ENCODE measurements around the gene SERPINB1.
A peak's percentile ranks its signal among the peaks of the same experiment; 100 is the strongest.

Gene SERPINB1

GRCh38 chr6:2844008-2844407, 2.3 kb upstream of the SERPINB1 start:
- DNase-seq, result no peak

- no peak for DNase-seq
Observed at GRCh38 chr6:2843138-2843740, 1.6 kb upstream of the SERPINB1 start.

DNA sequence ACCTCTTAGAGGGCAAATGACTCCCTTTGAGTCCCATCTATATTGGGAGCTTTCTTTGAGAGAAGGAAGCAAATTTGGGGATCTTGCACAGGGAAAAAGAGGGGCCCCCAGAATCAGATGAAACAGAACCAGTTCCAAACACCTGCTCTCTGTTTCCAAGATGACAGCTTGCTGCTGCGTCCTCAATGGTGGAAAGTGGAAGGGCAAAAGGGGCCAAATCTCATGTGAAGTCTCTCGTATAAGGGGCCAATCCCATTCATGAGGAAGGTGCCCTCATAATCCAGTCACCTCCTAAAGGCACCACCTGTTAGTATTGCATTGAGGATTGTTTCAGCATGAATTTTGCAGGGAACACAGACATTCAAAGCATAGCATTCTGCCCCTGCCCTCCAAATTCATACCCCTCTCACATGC, 483 bp upstream of the SERPINB1 start:
- no peak for DNase-seq

GRCh38 chr6:2840749-2841061, 958 bp downstream of the SERPINB1 start:
- DNase-seq, result no peak

DNA sequence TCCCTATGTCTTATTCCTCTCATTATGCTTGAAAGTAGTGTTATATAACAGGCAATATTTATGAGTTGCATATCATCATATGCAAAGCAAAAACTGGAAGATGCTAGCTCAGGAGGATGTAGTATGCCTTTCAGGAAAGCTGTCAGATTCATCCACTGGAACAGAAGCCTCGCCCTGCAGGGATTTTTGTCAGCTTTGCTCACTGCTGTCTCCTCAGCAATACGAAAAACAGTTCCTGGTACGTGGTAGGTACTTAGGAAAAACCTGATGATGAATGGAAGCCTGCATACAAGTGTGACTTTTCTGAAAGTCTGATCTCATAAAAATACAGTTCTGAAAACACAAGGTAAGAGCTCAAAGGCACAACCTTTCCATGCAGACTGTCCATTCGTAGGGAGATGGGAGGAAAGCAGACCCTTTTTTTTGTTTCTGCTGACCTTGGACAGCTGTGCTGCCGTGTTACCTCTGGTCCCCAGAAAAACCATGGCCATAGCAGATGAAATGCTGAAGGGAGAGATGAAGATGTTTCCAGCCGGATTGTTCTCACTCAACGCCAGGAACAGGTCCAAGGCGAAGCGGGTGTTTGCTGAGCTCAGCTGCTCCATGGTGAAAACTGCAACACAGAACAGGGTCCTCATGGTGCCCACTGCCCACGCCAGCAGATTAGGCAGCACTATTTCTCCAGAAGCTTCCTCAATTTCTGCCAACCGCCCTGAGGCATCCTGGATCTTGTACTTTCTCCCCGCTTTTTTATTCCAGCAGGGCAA, 1.5 kb downstream of the SERPINB1 start:
- DNase-seq, result no peak

DNA sequence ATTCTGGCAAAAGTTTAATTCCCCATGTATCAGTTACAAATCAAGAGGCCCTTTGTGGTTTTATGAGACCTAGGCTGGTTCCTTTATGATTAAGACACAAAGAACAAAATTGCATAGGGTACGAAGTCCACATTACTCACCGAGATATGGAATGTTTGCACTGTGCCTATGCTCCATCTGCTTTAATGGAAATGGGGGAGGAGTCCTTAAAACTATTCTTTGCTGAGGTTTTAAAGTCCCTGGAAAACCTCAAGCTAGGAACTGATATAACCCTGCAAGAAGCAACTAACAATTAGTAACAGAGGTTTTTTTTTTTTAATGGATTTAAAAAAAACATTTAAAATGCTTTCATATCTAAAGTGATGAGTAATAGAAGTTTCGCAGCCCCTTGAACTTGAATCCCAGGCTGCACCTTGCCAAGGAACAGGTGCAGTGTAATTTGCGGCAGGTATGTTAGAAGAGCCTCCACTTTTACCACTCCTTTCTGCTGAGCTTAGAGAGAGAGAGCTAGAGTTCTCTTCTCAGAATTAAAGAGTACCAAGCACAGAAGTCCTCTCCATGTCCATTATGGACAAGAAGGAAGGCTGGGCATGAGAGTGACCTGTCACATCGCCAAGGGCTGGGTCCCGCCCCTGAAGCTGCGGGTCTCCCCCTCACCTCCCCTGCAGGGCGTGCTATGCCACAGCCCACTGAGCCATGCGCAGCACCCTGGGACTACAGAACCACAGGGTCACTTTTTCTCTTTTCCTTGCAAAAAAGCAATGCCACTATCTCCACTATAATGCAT, 2.3 kb downstream of the SERPINB1 start:
- peak; percentile 46 for DNase-seq

DNA sequence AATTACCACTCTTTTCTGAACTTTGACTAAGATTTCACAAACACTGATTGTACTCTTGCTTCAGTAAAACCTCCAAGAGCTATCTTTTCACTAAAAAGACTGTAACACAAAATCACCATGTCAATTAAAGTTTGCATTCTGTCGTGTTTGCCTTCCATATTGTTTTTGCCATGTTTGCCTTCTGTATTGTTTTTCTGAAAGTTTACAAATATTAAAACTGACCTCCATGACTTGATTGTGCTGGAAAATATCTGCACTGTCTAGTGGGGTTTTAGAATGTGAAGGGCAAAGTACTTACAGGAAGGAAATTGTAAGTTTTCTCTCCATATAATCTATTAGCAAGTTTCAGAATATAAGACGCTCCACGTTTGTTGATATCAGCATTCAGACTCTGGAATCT, 3.4 kb downstream of the SERPINB1 start:
- no peak for DNase-seq

DNA sequence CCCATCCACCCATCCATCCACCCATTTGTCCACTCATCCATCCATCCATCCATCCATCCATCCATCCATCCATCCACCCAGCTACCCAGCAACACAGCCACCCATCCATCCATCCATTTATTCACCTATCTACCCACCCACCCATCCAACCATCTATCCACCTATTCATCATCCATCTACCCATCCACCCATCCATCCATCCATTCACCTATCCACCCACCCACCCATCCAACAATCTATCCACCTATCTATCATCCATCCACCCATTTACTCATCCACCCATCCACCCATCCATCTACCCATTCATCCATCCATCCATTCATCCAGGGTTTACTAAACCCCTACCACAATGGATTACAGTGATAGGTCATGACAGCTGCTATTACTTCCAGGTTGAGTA, 7.4 kb downstream of the SERPINB1 start:
- no peak for DNase-seq

DNA sequence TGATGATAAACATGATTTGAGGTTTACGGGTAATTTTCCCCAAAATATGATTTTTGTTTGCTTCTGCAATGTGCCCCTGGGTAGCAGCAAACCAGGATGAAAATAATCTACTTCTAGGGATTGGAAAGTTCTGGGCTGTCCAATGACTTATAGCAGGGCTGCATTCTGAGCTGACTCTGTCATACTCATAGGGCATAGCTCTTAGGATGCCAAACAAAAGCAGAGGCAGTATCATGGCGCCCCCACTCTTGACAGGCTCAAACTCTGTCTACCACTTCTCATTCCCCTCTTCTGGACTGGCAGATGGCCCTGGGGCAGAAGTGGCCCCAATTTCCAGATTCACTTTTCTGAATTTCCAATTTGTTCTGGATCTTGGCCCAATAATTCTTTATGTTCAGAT, 10.3 kb downstream of the SERPINB1 start:
- DNase-seq, result no peak

GRCh38 chr6:2830183-2830582, 11.5 kb downstream of the SERPINB1 start:
- no peak for DNase-seq

GRCh38 chr6:2829253-2829652, 12.4 kb downstream of the SERPINB1 start:
- DNase-seq, result no peak

DNA sequence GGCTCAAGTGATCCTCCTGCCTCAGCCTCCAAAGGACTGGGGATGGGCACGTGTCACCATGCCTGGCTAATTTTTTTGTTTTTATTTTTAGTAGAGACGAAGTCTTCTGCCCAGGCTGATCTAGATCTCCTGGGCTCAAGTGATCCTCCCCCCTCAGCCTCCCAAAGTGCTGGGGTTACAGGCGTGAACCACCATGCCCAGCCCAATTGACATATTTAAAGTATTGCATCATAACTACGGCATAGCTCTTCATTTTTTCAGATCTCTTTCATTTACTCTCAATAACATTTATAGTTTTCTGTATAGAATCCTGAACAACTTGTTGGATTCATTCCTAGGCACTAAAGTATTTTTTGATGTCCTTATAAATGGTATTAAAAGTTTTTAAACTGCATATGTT, 13.0 kb downstream of the SERPINB1 start:
- DNase-seq, result no peak

- no peak for DNase-seq
Observed at GRCh38 chr6:2827142-2827541, 14.5 kb downstream of the SERPINB1 start.

GRCh38 chr6:2826131-2826530, 15.5 kb downstream of the SERPINB1 start:
- DNase-seq, result no peak

GRCh38 chr6:2823104-2823850, 18.4 kb downstream of the SERPINB1 start:
- no peak for DNase-seq

DNA sequence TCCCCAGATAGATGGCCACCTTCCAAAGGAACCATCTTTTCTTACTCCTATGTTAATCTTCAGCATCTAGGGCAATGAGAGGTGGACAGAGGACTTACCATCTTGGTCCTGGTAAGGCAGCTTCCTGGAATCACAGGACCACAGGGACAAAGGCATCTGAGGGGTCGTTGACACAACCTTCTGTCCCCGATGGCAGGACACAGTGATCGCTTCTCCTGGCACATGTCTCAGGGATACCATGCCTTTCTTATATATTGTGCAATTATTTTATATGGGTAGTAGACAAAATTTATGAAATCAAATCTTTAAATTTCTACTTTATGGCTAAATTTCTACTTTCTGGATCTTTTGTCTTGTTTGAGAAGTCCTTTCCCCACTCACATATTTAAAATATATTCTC, 20.1 kb downstream of the SERPINB1 start:
- DNase-seq, result no peak

DNA sequence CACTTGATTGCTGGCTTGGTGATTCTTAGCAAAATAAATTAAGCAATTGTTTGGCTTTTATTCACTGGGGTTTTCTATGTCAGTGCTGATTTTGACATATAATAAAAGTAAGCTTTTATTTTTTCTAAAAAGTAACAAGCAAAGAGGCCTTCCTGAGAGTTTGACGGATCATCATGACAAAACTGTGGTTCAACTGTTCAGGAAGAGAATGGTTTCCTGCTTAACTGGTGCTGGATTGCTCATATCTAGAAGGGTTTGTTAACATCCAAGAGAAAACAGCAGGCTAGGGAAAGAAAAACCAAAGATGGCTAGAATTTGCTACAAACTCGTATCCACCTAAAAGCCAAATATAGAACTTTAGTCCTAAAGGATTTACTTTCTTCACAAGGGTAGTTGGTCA, 21.2 kb downstream of the SERPINB1 start:
- DNase-seq, result peak; percentile 84

DNA sequence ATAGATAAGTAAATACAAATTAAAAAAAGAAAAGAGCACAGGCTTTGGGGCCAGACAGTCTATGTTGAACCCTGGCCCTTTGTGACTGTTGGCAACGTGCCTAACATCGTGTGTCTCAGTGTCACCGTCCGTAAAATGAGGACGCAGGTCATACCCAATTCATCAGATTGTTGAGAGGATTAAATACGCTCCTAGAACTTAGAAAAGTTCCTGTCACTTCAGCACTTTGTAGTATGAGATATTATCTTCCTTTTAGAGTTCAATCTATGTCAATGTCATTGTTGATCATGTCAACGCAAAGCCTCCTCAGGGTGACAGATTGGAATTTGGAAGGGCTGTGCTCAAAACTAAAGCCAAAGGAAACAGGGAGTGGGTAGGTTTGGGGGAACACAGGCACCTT, 21.7 kb downstream of the SERPINB1 start:
- DNase-seq, result peak; percentile 72

DNA sequence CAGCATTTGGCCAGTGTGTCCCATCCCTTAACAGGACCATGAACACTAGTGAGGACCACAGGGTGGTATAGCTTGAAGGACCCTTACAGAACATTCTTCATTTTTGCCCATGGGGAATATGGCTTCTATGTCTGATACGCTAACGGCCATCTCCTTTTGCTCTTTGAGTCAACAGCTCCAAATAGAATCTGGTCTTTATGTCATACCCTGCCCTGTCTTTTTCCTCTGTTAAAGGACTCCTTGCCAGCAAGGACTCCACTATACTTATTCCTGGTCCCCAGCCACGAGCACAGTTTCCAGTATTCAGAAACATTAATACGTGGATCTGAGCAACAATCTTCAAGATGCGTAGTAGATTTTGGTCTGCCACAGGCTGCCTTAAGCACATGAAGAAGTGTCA, 22.5 kb downstream of the SERPINB1 start:
- no peak for DNase-seq

- no peak for DNase-seq
Observed at GRCh38 chr6:2818593-2818992, 23.1 kb downstream of the SERPINB1 start.

DNA sequence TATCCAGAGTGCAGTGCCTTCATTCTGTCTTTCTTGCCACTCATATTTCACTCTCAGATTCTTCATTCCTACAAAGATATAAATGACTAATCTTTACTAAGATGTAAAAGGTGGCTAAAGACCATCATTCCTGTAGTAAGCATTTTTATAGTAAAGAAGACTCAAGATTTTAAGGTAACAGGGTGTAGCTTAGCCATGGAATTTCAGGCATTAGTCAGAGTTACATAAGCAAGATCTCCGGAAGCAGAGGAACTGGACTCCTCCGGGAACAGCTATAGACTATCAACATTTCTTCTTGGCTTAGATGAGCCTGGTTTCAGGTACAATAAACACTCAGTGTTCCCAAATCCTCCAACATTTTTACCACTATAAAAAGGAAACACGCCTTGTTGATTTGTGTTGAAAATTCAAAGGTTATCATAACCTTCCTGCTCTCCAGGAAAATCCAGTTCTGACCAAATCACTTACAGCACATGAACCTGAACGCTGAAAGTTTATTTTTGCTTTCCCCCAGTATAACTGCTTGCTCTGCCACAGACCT, 23.7 kb downstream of the SERPINB1 start:
- DNase-seq, result no peak

- DNase-seq, result no peak
Observed at GRCh38 chr6:2816158-2816557, 25.5 kb downstream of the SERPINB1 start.

- no peak for DNase-seq
Observed at GRCh38 chr6:2812695-2813094, 29.0 kb downstream of the SERPINB1 start.

Measured in GF-D8 (cell line).